ENCODE data around the gene GMPPA. TPM values are rescaled to one million over a fixed set of nuclear protein-coding genes. Genes with fewer than 3 reads are reported as not detected.

Gene GMPPA
- total RNA-seq, 1 experiment from 2014 or later, result 78.1 TPM

GRCh38 chr2:219508444-219508734, 9.7 kb downstream of the GMPPA start:
- Histone ChIP-seq H3F3A (ENCODE audit: low read length, unreplicated experiment) (no peaks in the 10 kb centered on the region), H4K20me1 (ENCODE audit: low read length) (no peaks in the 10 kb centered on the region), H3K4me2 (ENCODE audit: low read length) (no peak overlapping the region), H3K9me3 (ENCODE audit: low read length) (no peaks in the 10 kb centered on the region), H2AFZ (ENCODE audit: low read length) (no peak overlapping the region), H3K79me2 (ENCODE audit: low read length) (no peaks in the 10 kb centered on the region), H3K27ac (ENCODE audit: low read length) (no peak overlapping the region), H3K9ac (ENCODE audit: low read length) (no peak overlapping the region), H3K9me2 (replicated peaks; ENCODE audit: low read length) (no peaks in the 10 kb centered on the region), H3K4me3 (ENCODE audit: low read length) (no peak overlapping the region), H3K4me1 (ENCODE audit: insufficient read depth, low read length) (no peaks in the 10 kb centered on the region; the same call in 1 of the 2 replicates), H3K27me3 (ENCODE audit: low read length) (peaks cover 32% of the 10 kb centered on the region), H3K36me3 (ENCODE audit: low read depth, low read length) (no peaks in the 10 kb centered on the region)
- intact Hi-C loops (cut with micrococcal nuclease), result no loop called here
- ChIA-PET POLR2A (ENCODE audit: unreplicated experiment) (interaction anchor here (0.7 to 0.8 kb wide), 2 partner anchors 10 to 49 kb away, joined by 3 to 9 read pairs; partner anchors contain the start of gene GMPPA), CTCF (interaction anchor here (1.0 kb wide), 2 partner anchors 10 to 19 kb away, joined by 3 to 8 read pairs; partner anchors contain the start of gene GMPPA)
- ATAC-seq, result no peak
- BruUV-seq (replicated peaks), result no TSS peak
- DNase-seq, result no peak
- no peak for TF ChIP-seq EZH2 (IDR thresholded peaks at IDR 0.05; ENCODE audit: low read length, unreplicated experiment)
- no peak for TF ChIP-seq EZH2phosphoT487 (IDR thresholded peaks at IDR 0.05; ENCODE audit: borderline replicate concordance, low read length)
- TF ChIP-seq CTCF (conservative IDR thresholded peaks at IDR 0.05; ENCODE audit: low read depth, low read length), result no peak

- no peak for DNase-seq
- H3K9me3 ChIP-seq (ENCODE audit: low read length), result no peaks in the 10 kb centered on the region
- ATAC-seq, result peak; percentile 25
- no peaks in the 10 kb centered on the region for H3F3A ChIP-seq (ENCODE audit: low read length, unreplicated experiment)
- peaks cover 40% of the 10 kb centered on the region for H3K27me3 ChIP-seq (ENCODE audit: low read length)
- H3K27ac ChIP-seq (ENCODE audit: low read length), result no peak overlapping the region
- TF ChIP-seq EZH2 (IDR thresholded peaks at IDR 0.05; ENCODE audit: low read length, unreplicated experiment), result no peak
- no peak for TF ChIP-seq CTCF (conservative IDR thresholded peaks at IDR 0.05; ENCODE audit: low read depth, low read length)
- TF ChIP-seq EZH2phosphoT487 (IDR thresholded peaks at IDR 0.05; ENCODE audit: borderline replicate concordance, low read length), result no peak
- H3K4me2 ChIP-seq (ENCODE audit: low read length), result peak overlapping the region; percentile 71
- intact Hi-C loops (cut with micrococcal nuclease), result no loop called here
- no peaks in the 10 kb centered on the region for H4K20me1 ChIP-seq (ENCODE audit: low read length)
- no peaks in the 10 kb centered on the region for H3K79me2 ChIP-seq (ENCODE audit: low read length)
- ChIA-PET CTCF (interaction anchor here (0.7 to 1.6 kb wide), 6 partner anchors 11 to 50 kb away, joined by 3 to 22 read pairs (median 10); partner anchors contain the start of gene GMPPA), POLR2A (ENCODE audit: unreplicated experiment) (no interaction called here)
- no TSS peak for BruUV-seq (replicated peaks)
- H3K4me3 ChIP-seq (ENCODE audit: low read length), result no peak overlapping the region; the same call in 1 of the 2 replicates
- no peaks in the 10 kb centered on the region for H3K36me3 ChIP-seq (ENCODE audit: low read depth, low read length)
- no peaks in the 10 kb centered on the region; the same call in 1 of the 2 replicates for H3K4me1 ChIP-seq (ENCODE audit: insufficient read depth, low read length)
- no peak overlapping the region for H3K9ac ChIP-seq (ENCODE audit: low read length)
- H2AFZ ChIP-seq (ENCODE audit: low read length), result no peak overlapping the region
- H3K9me2 ChIP-seq (replicated peaks; ENCODE audit: low read length), result no peaks in the 10 kb centered on the region
These were observed 10.5 kb downstream of the GMPPA start for GRCh38 chr2:219508971-219509779.

All from PC-3 (cell line).